GM18909 (cell line): ENCODE measurements around the gene C4BPB.
"Not testable (repeated sequence)": the region's sequence is repeated elsewhere in the genome, so short reads cannot be mapped to it uniquely, and the experiment has no call there.

Experiments used
- ATAC-seq: cut with Tn5 transposase; IDR thresholded peaks from one replicate; pipeline ENCODE4 v1.9.1; 2021; ENCODE audit warnings: mild to moderate bottlenecking; ENCODE audit not compliant: unreplicated experiment, poor library complexity

Gene C4BPB, protein sequence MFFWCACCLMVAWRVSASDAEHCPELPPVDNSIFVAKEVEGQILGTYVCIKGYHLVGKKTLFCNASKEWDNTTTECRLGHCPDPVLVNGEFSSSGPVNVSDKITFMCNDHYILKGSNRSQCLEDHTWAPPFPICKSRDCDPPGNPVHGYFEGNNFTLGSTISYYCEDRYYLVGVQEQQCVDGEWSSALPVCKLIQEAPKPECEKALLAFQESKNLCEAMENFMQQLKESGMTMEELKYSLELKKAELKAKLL

DNA sequence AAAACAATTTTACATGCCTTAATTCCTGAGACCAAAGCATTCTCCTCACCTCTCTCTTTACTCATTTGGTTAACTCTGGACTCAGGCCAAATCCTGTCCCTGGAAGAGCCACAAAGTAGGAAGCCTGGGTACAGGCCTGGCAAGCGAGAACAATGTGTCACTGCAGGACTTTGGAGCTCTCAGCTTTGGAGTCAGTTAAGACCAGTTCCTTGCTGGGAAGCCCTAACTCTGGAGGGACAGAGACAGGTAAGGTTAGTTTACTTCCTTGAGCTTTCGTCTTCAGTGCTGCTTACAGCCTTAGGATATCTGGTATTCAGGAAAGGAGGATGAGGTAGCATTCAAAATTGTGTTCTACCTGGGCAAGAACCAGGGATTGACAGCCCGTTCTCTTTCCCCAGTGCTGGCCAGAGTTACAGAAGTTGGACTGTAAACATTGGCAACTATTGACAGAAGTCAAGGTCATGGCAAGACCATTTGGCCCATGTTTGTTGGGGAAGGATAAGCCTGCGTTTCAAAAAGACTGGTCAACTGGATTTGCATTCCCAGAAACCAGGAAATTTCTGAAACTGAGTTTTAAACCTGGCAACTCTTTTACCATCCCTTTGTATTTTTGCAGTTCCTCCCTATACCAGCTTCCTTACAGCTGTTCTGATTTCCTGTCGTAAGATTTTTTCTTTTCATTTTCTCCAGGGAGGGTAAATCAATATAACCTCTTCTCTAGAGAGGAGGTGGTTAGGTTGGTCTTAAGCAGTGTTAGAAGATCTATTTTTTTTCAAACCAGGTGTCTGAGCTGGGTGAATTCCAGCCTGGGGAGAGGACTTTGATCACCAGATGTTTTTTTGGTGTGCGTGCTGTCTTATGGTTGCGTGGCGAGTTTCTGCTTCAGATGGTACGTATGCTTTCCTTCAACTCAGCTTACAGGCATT is at the start of gene C4BPB:
Gene C4BPB, plus strand, starts transcription at position 160 of the 926 bp plus-strand sequence. Its CDS starts 672 bp downstream, at position 832.
- ATAC-seq = peak; percentile 46

DNA sequence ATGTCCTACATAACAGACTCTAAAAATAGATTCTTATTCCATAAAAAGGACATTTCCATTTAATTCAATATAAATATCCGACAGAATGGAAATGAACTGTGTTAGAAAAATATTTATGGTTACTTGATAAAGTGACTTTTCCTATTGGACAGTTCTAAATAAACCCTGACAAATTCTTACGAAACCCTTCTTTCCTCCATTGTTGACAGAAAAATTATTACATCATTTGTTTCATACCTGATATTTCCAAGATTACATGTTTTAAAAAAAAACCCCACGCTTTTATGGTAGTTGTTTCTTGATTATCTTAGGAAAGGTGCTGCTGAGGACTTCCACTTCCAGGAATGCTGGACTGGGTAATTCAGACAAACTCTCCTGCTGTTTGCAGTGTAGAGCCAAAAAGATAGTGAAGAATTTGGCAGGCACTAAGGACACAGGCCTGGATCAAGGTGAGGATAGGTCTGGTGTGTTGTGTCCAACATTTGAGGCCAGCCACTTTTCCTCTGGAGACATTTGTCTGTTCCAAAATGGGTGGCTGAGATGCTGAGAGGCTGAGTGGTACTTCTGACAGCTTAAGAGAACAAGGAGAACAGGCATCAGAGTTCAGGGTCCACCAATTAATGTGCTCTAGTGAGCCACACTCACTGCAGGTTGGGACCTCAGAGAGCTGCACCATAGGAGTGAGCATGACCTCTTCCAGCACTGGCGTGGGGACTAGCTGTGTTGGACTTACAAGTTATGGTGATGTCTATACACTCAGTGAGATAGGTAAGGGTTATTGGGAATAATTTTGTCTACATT is 49.1 kb upstream of the C4BPB start:
- ATAC-seq = no peak

DNA sequence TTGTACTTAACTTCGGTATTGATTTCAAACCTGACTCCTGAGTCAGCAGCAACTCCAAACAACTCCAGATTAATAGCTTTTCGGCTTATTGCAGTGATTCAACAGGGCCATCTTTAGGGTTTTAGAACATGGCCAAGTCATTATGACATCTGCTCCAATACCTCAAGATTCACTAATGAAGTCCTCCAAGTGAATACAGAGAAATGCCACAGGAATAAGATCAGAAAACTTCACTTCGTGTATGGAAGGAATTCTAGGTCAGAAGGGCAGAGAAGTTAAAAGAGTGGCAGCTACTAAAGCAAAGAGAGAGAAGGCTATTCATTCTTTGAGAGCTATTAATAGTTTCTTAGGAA is 48.5 kb upstream of the C4BPB start:
- no peak for ATAC-seq

DNA sequence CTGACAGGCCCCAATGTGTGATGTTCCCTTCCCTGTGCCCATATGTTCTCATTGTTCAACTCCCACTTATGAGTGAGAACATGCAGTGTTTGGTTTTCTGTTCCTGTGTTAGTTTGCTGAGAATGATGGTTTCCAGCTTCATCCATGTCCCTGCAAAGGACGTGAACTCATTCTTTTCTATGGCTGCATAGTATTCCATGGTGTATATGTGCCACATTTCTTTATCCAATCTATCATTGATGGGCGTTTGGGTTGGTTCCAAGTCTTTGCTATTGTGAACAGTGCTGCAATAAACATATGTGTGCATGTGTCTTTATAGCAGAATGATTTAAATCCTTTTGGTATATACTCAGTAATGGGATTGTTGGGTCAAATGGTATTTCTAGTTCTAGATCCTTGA is 47.3 kb upstream of the C4BPB start:
- ATAC-seq = not testable (repeated sequence)

DNA sequence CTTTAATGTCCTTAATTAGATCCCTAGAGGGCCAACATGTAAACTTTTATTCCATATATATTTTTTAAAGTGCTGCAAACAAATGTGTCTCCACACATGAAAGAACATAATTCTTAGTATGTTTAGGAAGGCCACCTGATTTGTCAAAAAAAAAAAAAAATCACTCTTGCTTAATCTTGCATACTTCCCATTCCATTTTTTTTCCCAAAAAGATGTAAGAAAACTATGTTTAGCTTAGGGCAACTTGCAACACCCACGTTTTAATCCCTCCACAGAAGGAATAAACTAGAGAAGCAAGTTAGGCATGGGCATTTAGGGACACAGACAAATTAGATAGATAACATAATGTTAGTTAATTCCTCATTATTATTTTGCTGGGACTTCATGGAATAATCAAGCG is 43.2 kb upstream of the C4BPB start:
- ATAC-seq = no peak

DNA sequence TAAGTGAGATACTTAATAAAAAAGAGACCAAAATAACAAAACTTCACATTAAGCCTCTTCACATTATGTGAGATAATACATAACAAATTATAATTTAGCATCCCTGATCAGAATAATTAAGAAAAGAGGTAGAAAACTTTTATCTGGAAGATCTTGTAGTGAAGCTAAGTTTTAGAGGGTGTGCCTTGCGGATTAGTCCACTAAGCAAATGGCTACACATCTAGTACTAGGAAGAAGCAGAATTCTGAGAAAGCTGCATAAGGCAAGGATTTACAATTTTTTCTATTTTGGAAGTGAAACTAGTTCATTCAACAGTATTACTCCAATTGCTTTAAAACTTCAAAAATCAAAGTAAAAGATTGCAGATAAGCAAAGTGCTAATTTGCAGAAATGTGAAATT is 41.2 kb upstream of the C4BPB start:
- no peak for ATAC-seq

DNA sequence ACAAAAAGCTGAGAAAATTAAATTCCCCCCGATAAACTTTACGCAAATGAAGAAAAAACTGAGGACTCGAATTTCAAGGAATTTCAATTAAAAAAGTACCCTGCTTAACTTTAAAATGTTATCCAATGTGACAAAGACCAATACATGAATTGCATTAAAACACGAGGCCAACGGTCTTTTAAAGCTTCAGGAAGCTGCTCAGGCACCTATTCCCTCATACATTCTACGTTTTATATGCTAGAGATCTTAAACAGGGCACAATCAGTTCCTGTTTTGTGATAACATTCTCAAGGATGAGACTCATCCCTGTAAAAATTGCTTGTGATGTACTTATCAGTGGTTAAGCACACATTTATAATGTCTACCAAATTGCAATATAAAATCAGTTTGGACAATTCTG is 40.6 kb upstream of the C4BPB start:
- ATAC-seq = no peak

DNA sequence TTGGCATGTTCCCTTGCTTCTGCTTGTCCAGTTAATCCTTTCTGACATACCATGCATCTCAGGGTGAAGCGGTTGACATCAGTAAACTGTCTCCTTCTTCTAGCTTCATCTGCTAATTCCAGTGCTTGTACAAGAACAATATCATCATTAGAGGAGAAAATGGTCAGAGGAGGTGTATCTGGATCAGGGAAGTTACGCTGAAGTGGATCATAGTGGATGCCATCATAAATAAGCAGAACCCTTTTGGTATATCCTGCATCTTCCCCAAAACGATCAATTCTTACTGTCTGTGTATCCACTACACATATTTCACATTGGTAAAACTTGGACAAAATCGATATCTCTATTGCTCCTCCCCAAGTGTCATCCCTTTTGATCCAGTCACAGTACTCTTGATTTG is 39.6 kb upstream of the C4BPB start:
- no peak for ATAC-seq

DNA sequence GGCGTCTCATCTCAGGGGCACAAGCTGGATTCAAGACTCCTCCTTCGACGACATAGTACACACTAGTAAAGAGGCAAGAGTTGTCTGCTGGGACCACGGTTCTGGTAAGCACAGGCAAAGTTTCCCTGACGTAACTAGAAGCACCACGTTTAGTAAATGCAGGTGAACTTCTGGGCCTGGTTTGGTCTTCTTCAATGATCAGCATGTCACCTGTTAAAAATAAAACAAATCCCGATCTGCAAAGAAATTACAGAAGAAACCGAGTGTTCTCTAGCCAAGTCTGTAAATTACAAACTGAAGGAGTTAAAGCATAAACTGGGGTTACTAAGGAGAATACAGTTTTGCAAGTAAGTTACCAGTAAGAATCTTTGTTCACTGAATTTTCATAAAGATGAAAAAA is 39.1 kb upstream of the C4BPB start:
- no peak for ATAC-seq

DNA sequence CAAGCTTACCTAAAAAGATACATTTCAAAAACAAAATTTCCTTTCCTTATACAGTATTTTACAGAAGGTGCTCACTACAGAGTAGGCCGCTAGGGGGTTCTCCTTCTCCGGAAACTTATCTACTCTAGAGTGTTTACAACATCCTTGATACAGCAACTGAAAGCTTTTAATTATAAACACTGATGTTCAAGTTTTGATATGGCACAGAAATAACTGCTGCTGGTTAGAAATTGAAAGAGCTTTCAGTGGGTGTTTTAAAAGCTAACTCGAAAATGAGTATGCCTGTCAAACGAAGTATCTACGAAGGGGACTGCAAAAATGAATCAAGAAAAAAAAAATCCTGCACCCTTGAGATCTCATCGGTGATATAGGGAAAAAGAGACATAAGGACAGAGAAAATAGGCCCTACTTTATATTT is 38.7 kb upstream of the C4BPB start:
- ATAC-seq = peak; percentile 24

DNA sequence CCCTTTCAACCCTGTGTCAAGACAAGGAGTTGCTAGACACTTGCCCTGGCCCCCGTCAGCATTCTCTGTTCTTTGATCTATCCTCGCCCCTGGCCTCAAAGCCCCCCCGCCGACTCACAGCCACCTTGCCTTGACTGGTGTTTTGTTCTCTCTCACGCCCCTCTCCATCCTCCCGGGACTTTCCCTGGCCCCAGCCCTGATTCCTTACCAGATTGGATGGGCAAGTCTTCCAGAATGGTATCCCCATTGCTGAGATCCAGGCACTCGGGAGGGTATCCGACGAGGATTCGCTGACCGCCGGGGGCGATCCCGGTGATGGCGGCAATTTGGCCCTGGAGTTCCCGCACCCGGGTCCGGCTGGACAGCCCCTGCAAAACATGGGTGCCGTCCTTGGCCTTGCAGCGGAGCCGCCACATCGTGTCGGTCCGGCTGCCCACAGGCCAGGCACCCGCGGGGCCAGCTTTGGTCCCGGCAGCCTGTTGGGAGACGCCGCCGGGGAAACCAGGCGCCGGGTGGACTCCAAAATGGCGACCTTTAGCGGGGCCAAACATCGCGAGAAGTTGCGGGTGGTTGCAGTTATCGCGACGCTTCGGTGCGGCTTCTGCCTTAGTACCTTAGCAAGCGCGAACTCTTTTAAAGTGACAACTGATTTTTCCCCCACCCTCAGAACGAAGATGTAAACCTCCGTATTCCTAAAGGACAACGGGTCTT is 38.0 kb upstream of the C4BPB start:
- peak; percentile 55 for ATAC-seq

DNA sequence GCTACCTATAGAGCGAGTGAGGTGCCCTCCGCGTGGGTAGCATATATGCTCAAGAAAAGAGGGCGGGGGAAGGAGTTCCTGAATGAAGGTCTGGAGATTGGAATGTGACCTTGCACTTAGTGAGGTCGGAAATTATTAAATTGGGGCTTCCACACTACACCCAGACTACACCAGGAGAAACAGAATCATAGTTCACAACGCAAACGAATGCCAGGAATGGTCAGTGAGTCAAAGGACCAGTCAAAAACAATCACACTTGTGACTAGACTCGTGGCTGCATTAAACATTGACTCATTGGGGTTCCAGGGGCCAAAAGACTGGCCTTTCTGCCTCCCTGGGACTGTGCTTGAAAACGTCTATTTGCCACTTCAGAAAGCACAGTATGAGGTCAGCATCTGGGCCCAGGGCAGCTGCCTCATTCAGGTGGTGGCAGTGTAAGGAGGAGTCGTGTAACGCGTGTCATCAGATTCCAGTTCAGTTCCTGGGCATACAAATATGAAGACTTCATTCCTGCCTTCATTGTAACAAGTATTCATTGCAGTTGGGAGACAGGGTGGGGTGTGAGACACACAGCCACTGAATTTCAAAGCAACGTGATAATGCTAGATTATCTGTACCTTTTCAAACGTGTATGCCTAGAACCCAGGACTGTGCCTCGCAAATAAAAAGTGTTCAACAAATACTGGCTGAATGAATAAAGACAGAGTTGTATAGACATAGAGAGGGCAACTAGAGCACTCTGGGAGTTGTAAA is 37.3 kb upstream of the C4BPB start, which contains the start of gene YOD1:
Gene YOD1, minus strand, starts transcription at position 18 of the 753 bp plus-strand sequence. CDS start 178 bp downstream, outside the sequence.
- ATAC-seq = no peak

DNA sequence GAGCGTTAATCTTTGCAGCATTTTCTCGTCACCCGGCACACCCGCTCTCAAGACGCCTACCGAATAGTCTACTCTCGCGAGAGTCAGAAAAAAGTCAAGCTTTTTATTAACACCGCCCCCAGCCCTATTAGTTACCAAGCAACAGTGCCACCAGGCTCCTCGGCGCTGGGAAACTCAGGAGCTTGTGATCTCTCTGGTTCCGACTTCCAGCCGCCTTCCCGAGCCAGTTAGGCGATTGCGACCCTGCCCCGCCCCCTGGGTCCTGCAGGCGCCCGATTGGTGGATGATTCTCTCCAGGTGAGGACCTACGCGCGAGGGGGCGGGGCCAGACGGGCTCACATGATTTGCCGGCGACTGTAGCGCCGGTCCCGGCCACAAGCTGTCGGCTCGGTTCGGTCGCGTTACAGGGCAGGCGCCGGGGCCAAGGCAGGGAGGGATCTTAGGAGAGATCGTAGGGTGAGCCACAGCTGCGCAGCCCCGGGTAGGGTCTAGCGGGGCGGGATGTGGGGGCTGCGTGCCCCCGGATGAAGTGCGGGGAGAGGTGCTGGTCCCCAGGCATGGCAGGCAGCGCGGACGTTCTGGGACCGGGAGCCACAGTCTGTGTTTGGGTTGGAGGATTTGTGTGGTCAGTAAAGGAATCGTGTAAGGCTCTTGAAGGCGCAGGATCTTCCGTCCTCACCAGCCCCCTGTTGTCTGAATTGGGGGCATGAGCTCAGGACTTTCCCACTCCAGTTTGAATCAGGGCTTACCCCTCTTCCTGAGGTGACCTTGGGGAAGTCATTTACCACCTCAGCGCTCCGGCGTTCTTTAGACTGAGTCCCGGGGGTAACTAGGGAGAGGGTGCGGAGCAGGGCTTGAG is 35.5 kb upstream of the C4BPB start, which contains the start of gene PFKFB2:
Gene PFKFB2, plus strand, starts transcription at position 365 of the 859 bp plus-strand sequence. CDS start 1,443 bp downstream, outside the sequence.
- ATAC-seq = peak; percentile 85

DNA sequence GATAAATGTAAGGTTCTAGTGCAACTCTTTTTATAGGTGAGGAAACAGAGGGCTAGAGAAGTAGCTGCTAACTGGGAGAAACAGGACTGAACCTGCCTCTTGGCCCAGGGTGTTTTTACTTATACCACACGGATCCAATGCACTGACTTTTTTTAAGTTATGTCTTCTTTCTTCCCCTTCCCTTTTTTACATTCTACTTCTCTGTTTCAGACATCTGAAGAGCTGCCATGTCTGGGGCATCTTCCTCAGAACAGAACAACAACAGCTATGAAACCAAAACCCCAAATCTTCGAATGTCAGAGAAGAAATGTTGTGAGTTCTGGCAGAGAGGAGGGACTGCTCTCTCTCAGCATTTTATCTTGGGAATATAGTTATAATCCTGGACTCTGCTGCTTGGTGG is 34.2 kb upstream of the C4BPB start:
- no peak for ATAC-seq

DNA sequence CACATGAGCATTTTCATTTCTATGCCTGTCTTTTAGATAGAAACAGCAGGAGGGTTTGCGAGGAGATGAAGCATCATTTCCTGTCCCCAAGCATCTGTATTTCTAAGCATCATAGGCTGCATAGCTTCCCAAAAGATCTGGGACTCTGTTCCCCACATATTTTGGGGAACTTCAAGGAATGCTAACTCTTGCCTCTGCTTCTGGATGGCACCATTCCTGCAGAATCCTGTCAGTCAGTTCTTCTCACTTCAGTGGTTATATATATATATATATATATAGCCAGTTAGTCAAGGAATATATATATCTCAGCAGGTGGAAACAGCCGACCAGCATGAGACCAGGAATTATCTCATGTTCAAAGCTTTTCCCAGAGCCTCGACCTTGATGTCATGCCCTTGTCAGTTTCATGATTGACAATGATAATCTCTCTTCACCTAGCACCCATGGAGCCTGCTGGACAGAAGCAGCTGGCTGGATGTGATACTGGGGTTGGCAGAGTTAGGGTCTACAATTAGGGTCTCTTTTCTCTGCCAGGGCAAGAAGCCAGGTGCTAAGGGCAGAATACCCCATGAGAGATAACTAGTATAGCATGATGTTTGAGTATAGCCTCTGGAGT is 33.2 kb upstream of the C4BPB start:
- no peak for ATAC-seq

DNA sequence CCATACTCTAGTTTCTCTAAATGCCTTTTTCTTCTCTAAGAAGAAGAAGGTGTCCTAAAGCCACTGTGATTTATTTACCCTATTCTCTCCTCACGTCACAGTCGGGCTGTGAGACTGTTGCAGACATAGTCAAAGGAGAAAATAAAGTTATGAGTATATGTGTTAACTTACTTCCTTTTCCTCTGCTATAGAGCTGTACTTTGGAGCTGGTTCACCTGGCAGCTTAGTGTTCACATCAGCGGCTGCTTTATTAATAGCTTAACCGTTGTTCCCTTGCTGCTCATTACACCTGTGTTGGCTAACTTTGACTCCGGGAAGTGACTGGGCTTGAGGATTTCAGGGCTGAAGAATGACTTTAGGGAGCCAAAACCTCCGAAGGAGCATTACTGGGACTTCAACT is 32.0 kb upstream of the C4BPB start:
- no peak for ATAC-seq

DNA sequence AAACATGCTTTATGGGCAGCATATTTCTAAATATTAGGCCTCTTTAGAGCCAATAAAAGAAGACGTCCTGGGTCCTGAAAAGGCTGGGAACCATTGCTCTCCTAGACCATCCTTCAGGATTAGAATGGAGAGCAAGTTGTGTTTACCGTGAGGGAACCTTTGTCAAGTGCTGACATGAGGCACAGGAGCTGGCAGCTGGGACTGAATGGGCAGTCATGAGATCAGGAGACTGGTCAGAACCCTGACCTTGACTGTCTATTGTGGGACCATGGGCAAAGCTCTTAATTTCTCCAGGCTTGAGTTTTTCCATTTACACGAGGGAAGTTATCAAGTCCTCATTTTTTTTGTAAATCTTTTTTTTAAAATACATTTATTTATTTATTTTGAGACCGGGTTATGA is 30.4 kb upstream of the C4BPB start:
- ATAC-seq = no peak
